K562 (cell line): Measurements from ENCODE around the gene LEAP2. TPM values are rescaled to one million over a fixed set of nuclear protein-coding genes. Genes with fewer than 3 reads are reported as not detected.

ENCODE experiments used
- CEBPZ ChIP-seq: fragments of 150-350 bp; IDR thresholded peaks from 2 replicates; pipeline ENCODE4 v1.6.1; 2014; ENCODE audit warnings: low read depth, mild to moderate bottlenecking, low read length, borderline replicate concordance
- GTF2E2 ChIP-seq: fragments of 200-800 bp; sonication (Bioruptor generic); IDR thresholded peaks from 2 replicates; pipeline ENCODE4 v1.6.1; 2016; ENCODE audit warnings: missing genetic modification characterization, missing compliant biosample characterization
- HDAC8 ChIP-seq: fragments of 450-650 bp; IDR thresholded peaks from 2 replicates; pipeline ENCODE4 v1.6.1; 2016; ENCODE audit warnings: mild to moderate bottlenecking, missing genetic modification characterization, moderate library complexity, missing compliant biosample characterization
- ILF3 ChIP-seq: fragments of 450-650 bp; IDR thresholded peaks from 2 replicates; pipeline ENCODE4 v1.6.1; 2018; ENCODE audit warnings: antibody characterized with exemption, mild to moderate bottlenecking, moderate library complexity, borderline replicate concordance
- KAT8 ChIP-seq: fragments of 450-650 bp; IDR thresholded peaks from 2 replicates; pipeline ENCODE4 v1.6.1; 2016; ENCODE audit warnings: low read depth, mild to moderate bottlenecking
- NELFE ChIP-seq: IDR thresholded peaks from 2 replicates; pipeline ENCODE4 v1.6.1; 2011; ENCODE audit warnings: mild to moderate bottlenecking; ENCODE audit not compliant: insufficient read depth, insufficient read length
- PBX2 ChIP-seq, 2 experiments: IDR thresholded peaks in 1 of 2; conservative IDR thresholded peaks in 1 of 2; 2 replicates each; pipeline ENCODE4 v1.6.1; 2016; ENCODE audit warnings: low read depth in 2 of 2, mild to moderate bottlenecking in 1 of 2, missing compliant biosample characterization in 1 of 2, missing genetic modification characterization in 1 of 2, moderate library complexity in 1 of 2
- THAP7 ChIP-seq: fragments of 250-450 bp; sonication (Bioruptor Pico); IDR thresholded peaks from 2 replicates; pipeline ENCODE4 v1.5.0; 2021
- XRCC4 ChIP-seq: IDR thresholded peaks from one replicate; pipeline ENCODE4 v1.6.1; 2011; ENCODE audit not compliant: insufficient read depth, insufficient read length; ENCODE audit errors: extremely low read depth
- ZBTB26 ChIP-seq: fragments of 450-650 bp; formaldehyde crosslinking; IDR thresholded peaks from 2 replicates; pipeline ENCODE4 v1.4.0; 2022; ENCODE audit warnings: missing genetic modification characterization
- polyA plus RNA-seq, 8 experiments: library from polyadenylated mRNA; depleted of rRNA in 4 of 8; stranded (reverse) in 5 of 8; unstranded in 3 of 8; fragments of >200 nt; fragmentation: Nextera tagmentation in 2 of 8; fragmentation: Illumina TruSeq in 1 of 8; extraction: Ambion mirVana in 2 of 8; extraction: Trizol in 1 of 8; gene quantifications; 2 replicates each; pipeline versions ENCODE4 v1.2.1 to v1.2.3, GENCODE V29; 2011 to 2014; ENCODE audit warnings: inconsistent platforms in 1 of 8, missing spikeins in 1 of 8
- total RNA-seq, 7 experiments: library from RNA; depleted of rRNA in 6 of 7; stranded (reverse); fragments of >200 nt in 6 of 7; fragmentation: Illumina TruSeq in 2 of 7; extraction: Trizol in 2 of 7; gene quantifications; 2 replicates each; pipeline versions ENCODE4 v1.2.1 to v1.2.3, GENCODE V29; 2011 to 2021; ENCODE audit warnings: low replicate concordance in 1 of 7

LEAP2 gene
- total and polyA plus RNA-seq, 9 of the 15 experiments (the other 6 are each of a cell fraction or from before 2014, with no cell fraction given): 1.1 to 5.6 (median 2.5) TPM

- TF ChIP-seq GTF2E2 (tag) (no peak), HDAC8 (tag) (no peak), PBX2 (CRISPR knock-in tag; IDR thresholded peaks at IDR 0.05; ENCODE audit: low read depth) (no peak), PBX2 (tag; conservative IDR thresholded peaks at IDR 0.05; ENCODE audit: low read depth) (peak; percentile 37; the same call in 1 of the 2 replicates), CEBPZ (no peak), ILF3 (no peak), XRCC4 (no peak), NELFE (no peak), THAP7 (CRISPR knock-in tag) (no peak), ZBTB26 (CRISPR knock-in tag) (no peak), KAT8 (no peak)
These were observed 32.5 kb downstream of the LEAP2 start (continued) for GRCh38 chr5:132905938-132906337.
